Lower leg skin (tissue), 4 donors: Measurements from ENCODE around the gene NKX6-2. TPM values are rescaled to one million over a fixed set of nuclear protein-coding genes. Genes with fewer than 3 reads are reported as not detected.

Experiments used
- DNase-seq, 2 donors: peaks; one replicate each; pipeline ENCODE4 v3.0.0-alpha.2; 2019; ENCODE audit warnings: low spot score in 2 of 2
- H3K4me3 ChIP-seq: fragments of 200-600 bp; sonication (generic); 2 replicates; pipeline ENCODE4 v1.5.1; 2017; ENCODE audit warnings: mild to moderate bottlenecking, low read depth; ENCODE audit not compliant: poor library complexity, severe bottlenecking
- CTCF ChIP-seq, 3 donors: fragments of 450-650 bp; IDR thresholded peaks; one replicate each; pipeline ENCODE4 v1.5.1; 2016; ENCODE audit warnings: antibody characterized with exemption in 3 of 3, mild to moderate bottlenecking in 3 of 3, moderate library complexity in 2 of 3
- POLR2A ChIP-seq, 2 donors: fragments of 450-650 bp; IDR thresholded peaks; one replicate each; pipeline ENCODE4 v1.6.1; 2016 to 2017; ENCODE audit warnings: antibody characterized with exemption in 2 of 2, mild to moderate bottlenecking in 1 of 2, moderate library complexity in 1 of 2
- WGBS, 2 donors: methylation state at CpG; one replicate each; pipeline ENCODE4 v1.1.5; 2018; 5-methylcytosine and 5-hydroxymethylcytosine counted together
- intact Hi-C: fragments of 100-400 bp; cut with DNase I; formaldehyde crosslinking; loops from one replicate; pipeline ENCODE4 v1.15.0; 2023; ENCODE audit warnings: low total_unique reads
- total RNA-seq, 4 donors: library from RNA; depleted of rRNA; stranded (reverse); fragments of >200 nt; gene quantifications; one replicate each; pipeline ENCODE4 v1.1.0, GENCODE V29; 2016

NKX6-2 gene
- total RNA-seq, 4 donors from 2014 or later = not detected

- no peak overlapping the region for H3K4me3 ChIP-seq
- no peak for DNase-seq
- intact Hi-C loops = no loop called here
- 29 to 42% methylated on average over 7 of the region's 7 CpGs for WGBS, 2 donors
- TF ChIP-seq CTCF (IDR thresholded peaks at IDR 0.05) (no peak), POLR2A (IDR thresholded peaks at IDR 0.05) (no peak)
These were observed 20.2 kb upstream of the NKX6-2 start for GRCh38 chr10:132806110-132806509.

GRCh38 chr10:132805599-132805998 is 19.7 kb upstream of the NKX6-2 start:
- DNase-seq = no peak
- H3K4me3 ChIP-seq = no peak overlapping the region
- 56 to 58% methylated on average over 20 to 21 of the region's 21 CpGs for WGBS, 2 donors
- TF ChIP-seq POLR2A (IDR thresholded peaks at IDR 0.05) = no peak
- no peak for TF ChIP-seq CTCF (IDR thresholded peaks at IDR 0.05)
- intact Hi-C loops = no loop called here

- TF ChIP-seq CTCF (IDR thresholded peaks at IDR 0.05) (no peak), POLR2A (IDR thresholded peaks at IDR 0.05) (no peak)
- intact Hi-C loops = no loop called here
- WGBS, 2 donors = 60 to 61% methylated on average over 23 of the region's 23 CpGs
- H3K4me3 ChIP-seq = no peak overlapping the region
- DNase-seq = no peak
These were observed 19.0 kb upstream of the NKX6-2 start for GRCh38 chr10:132804785-132805426.

- H3K4me3 ChIP-seq = no peak overlapping the region
- TF ChIP-seq POLR2A (IDR thresholded peaks at IDR 0.05) = no peak
- 82 to 91% methylated on average over 11 of the region's 11 CpGs for WGBS, 2 donors
- intact Hi-C loops = no loop called here
- no peak for DNase-seq
These were observed 18.3 kb upstream of the NKX6-2 start for GRCh38 chr10:132804287-132804686.

GRCh38 chr10:132803416-132804210 is 17.7 kb upstream of the NKX6-2 start:
- no peak for TF ChIP-seq CTCF (IDR thresholded peaks at IDR 0.05)
- TF ChIP-seq POLR2A (IDR thresholded peaks at IDR 0.05) = no peak
- intact Hi-C loops = no loop called here
- WGBS, 2 donors = 82 to 91% methylated on average over 25 to 34 of the region's 34 CpGs
- no peak for DNase-seq
- no peak overlapping the region for H3K4me3 ChIP-seq

GRCh38 chr10:132802694-132803320 is 16.9 kb upstream of the NKX6-2 start:
- no peak overlapping the region for H3K4me3 ChIP-seq
- TF ChIP-seq POLR2A (IDR thresholded peaks at IDR 0.05) = no peak
- no peak for TF ChIP-seq CTCF (IDR thresholded peaks at IDR 0.05)
- intact Hi-C loops = no loop called here
- DNase-seq = no peak
- 75 to 84% methylated on average over 12 to 16 of the region's 16 CpGs for WGBS, 2 donors
